C4-2B (cell line): ENCODE results near the gene HOXD8.

Experiments
- CTCF ChIP-seq: fragments of 450-650 bp; conservative IDR thresholded peaks from 2 replicates; pipeline ENCODE4 v1.5.1; 2017; ENCODE audit warnings: mild to moderate bottlenecking
- ZFX ChIP-seq: fragments of 450-650 bp; IDR thresholded peaks from 2 replicates; pipeline ENCODE4 v1.6.1; 2017

- TF ChIP-seq CTCF (no peak), ZFX (no peak)
Observed at GRCh38 chr2:176146101-176146500, 16.6 kb downstream of the HOXD8 start.
